ENCODE measurements around the gene SLC27A5.

DNA sequence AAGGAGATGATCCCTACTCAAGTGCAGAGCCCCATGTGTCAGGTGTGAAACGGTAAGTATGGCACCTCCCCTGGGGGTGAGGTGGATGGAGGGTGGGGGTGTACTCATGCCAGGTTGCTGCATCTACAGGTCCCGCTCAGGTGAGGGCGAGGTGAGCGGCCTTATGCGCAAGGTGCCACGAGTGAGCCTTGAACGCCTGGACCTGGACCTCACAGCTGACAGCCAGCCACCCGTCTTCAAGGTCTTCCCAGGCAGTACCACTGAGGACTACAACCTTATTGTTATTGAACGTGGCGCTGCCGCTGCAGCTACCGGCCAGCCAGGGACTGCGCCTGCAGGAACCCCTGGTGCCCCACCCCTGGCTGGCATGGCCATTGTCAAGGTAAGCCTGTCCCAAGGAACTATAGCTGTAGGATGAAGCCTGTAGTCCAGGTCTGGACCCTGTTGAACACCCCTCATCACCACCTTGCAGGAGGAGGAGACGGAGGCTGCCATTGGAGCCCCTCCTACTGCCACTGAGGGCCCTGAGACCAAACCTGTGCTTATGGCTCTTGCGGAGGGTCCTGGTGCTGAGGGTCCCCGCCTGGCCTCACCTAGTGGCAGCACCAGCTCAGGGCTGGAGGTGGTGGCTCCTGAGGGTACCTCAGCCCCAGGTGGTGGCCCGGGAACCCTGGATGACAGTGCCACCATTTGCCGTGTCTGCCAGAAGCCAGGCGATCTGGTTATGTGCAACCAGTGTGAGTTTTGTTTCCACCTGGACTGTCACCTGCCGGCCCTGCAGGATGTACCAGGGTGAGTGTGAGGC is 37.3 kb upstream of the SLC27A5 start:
- TF ChIP-seq, protein P1, sequence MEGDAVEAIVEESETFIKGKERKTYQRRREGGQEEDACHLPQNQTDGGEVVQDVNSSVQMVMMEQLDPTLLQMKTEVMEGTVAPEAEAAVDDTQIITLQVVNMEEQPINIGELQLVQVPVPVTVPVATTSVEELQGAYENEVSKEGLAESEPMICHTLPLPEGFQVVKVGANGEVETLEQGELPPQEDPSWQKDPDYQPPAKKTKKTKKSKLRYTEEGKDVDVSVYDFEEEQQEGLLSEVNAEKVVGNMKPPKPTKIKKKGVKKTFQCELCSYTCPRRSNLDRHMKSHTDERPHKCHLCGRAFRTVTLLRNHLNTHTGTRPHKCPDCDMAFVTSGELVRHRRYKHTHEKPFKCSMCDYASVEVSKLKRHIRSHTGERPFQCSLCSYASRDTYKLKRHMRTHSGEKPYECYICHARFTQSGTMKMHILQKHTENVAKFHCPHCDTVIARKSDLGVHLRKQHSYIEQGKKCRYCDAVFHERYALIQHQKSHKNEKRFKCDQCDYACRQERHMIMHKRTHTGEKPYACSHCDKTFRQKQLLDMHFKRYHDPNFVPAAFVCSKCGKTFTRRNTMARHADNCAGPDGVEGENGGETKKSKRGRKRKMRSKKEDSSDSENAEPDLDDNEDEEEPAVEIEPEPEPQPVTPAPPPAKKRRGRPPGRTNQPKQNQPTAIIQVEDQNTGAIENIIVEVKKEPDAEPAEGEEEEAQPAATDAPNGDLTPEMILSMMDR (conservative IDR thresholded peaks at IDR 0.05), result no peak
- TF ChIP-seq EZH2 (IDR thresholded peaks at IDR 0.05; ENCODE audit: low read depth), result no peak

Measured in PC-9 (cell line).